ENCODE measurements around the gene PRUNE2.

The PRUNE2 gene

GRCh38 chr9:76887951-76888350 lies 18.0 kb downstream of the PRUNE2 start:
- no peak overlapping the region for H3K4me3 ChIP-seq (ENCODE audit: low read depth, low read length)
- CTCF ChIA-PET: interaction anchor here (1.0 to 1.3 kb wide), 2 partner anchors 9 to 24 kb away, joined by 3 read pairs; no protein-coding TSS in a partner anchor
- POLR2A ChIA-PET: no interaction called here
- no peak for TF ChIP-seq CTCF (IDR thresholded peaks at IDR 0.05; ENCODE audit: insufficient read depth, low read length, missing control alignments)
- DNase-seq (ENCODE audit: low read depth, low spot score): no peak

DNA sequence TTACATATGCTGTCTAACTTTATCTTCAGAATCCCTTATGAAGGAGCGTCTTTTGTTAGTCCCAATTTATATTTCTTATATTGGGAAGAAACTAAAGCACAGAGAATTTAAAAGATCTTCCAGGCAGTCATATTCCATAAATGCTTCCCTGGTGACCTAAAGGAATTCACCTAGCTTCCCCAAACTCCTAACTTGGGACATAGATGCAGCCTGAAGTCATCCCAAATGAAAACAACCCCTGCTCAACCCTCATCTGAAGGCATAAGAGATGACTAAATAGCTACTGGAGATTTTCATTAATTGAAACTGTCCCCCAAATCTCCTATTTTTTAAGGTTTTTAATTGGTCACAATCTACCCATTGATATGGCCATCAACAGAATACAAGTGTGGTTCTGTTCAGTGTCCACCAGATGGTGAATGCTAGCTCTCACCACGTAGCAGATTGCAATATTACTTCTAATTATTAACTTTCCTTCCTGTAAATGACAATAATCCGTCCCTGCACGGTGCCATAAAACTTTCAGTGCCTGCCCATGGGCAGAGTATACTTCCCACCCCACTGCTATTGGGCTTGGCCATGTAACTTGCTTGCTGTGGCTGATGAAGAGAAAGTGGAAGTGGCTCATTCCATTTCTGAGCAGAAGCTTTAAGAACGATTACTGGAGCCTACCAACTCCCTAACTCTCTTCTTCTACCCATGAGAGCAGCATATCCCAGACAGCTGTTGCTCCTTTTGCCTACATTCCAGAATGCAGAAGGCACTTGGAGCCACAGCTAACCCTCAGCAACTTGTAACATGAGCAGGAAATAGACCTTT lies 18.7 kb downstream of the PRUNE2 start:
- ChIA-PET CTCF (interaction anchor here (1.0 to 1.3 kb wide), 2 partner anchors 8 to 25 kb away, joined by 3 read pairs; no protein-coding TSS in a partner anchor), POLR2A (no interaction called here)
- no peak overlapping the region for H3K4me3 ChIP-seq (ENCODE audit: low read depth, low read length)
- no peak for TF ChIP-seq CTCF (IDR thresholded peaks at IDR 0.05; ENCODE audit: insufficient read depth, low read length, missing control alignments)
- no peak for DNase-seq (ENCODE audit: low read depth, low spot score)

DNA sequence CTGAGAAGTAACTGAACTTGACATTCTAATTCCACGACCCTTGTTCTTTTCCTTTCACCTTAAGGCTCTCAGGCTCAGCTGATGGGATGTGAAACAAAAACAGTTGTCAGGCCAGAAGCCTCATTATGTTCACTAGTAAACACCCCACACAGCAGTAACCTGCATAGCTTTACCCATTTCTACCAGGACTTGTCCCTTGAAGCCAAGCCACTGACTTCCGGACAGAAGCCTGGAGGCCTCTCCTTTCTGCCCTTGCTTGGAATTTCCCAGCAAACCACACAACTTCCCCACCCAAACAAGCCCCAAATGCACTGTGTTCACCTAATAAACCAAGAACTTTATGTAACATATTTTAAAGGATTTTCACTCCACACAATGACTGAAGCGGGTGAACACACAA lies 19.6 kb downstream of the PRUNE2 start:
- POLR2A ChIA-PET: no interaction called here
- CTCF ChIA-PET: no interaction called here

GRCh38 chr9:76884823-76885222 lies 21.1 kb downstream of the PRUNE2 start:
- DNase-seq (ENCODE audit: low read depth, low spot score): no peak
- POLR2A ChIA-PET: no interaction called here
- CTCF ChIA-PET: interaction anchor here (1.0 kb wide), 1 partner anchor 10 kb away, joined by 4 read pairs; no protein-coding TSS in a partner anchor
- no peak overlapping the region for H3K4me3 ChIP-seq (ENCODE audit: low read depth, low read length)
- no peak for TF ChIP-seq CTCF (IDR thresholded peaks at IDR 0.05; ENCODE audit: insufficient read depth, low read length, missing control alignments)

More for the DNA sequence above, 19.6 kb downstream of the PRUNE2 start:
- no peak overlapping the region for H3K4me3 ChIP-seq (ENCODE audit: low read depth, low read length)
- DNase-seq (ENCODE audit: low read depth, low spot score): no peak
- TF ChIP-seq CTCF (IDR thresholded peaks at IDR 0.05; ENCODE audit: insufficient read depth, low read length, missing control alignments): no peak

DNA sequence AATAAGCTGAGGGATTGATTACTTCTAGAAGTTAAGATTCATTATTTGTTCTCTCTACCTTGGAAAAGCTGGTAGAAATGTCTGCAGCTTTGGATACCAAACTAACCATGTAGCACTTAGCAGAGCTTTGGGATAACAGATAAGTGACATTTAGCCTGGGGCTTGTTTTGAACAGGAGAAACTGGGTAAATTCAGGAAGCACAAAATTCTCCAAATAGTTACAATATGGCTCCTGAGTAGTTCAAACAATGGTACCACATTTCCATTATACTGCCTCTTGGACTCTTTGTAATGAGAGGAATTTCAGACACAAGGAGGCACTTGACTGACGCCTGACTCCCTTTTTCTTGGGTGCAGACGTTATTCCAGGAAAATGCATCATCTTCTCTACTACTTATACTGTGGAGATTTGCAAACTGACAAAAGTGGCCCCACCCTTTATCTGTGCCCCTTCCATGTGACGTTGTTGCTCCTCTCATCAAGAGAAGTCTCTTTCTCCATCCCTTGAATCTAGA lies 22.5 kb downstream of the PRUNE2 start:
- no peak for DNase-seq (ENCODE audit: low read depth, low spot score)
- ChIA-PET CTCF (no interaction called here), POLR2A (no interaction called here)
- no peak overlapping the region for H3K4me3 ChIP-seq (ENCODE audit: low read depth, low read length)
- TF ChIP-seq CTCF (IDR thresholded peaks at IDR 0.05; ENCODE audit: insufficient read depth, low read length, missing control alignments): no peak

DNA sequence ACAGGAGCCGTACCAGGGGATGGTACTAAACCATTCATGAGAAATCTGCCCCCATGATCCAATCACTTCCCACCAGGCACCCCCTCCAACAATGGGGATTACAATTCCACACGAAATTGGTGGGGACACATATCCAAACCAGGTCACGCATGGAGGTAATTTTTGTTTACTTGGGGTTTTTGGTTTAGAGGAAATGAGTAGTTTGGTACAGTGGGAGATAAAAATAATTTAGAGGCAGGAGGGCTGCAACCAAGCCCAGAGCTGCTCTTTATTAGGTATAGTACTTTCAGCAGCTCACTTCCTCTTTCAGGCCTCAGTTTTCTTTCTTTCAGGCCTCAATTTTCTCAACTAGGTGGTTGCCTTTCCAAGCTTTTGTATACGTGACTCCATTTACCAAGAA lies 23.2 kb downstream of the PRUNE2 start:
- no peak for TF ChIP-seq CTCF (IDR thresholded peaks at IDR 0.05; ENCODE audit: insufficient read depth, low read length, missing control alignments)
- DNase-seq (ENCODE audit: low read depth, low spot score): no peak
- CTCF ChIA-PET: no interaction called here
- POLR2A ChIA-PET: no interaction called here
- no peak overlapping the region for H3K4me3 ChIP-seq (ENCODE audit: low read depth, low read length)

All from AG04449 (cell line).